HG03565 (cell line): ENCODE data around the gene ZFP69B.
A peak's percentile ranks its signal among the peaks of the same experiment; 100 is the strongest.

Source experiments
- ATAC-seq: cut with Tn5 transposase; IDR thresholded peaks from one replicate; pipeline ENCODE4 v1.9.1; 2021; ENCODE audit warnings: mild to moderate bottlenecking, moderate library complexity; ENCODE audit not compliant: unreplicated experiment

The ZFP69B gene

GRCh38 chr1:40449684-40450494, at the start of gene ZFP69B:
ZFP69B (plus strand) TSS chr1:40450476; CDS start chr1:40450962, 486 bp downstream.
- ATAC-seq = peak; percentile 73

- ATAC-seq = no peak
Measured at GRCh38 chr1:40401473-40402201, 48.6 kb upstream of the ZFP69B start.

- ATAC-seq = no peak
Measured at GRCh38 chr1:40404670-40405462, 45.4 kb upstream of the ZFP69B start.

- no peak for ATAC-seq
Measured at GRCh38 chr1:40405812-40406211, 44.5 kb upstream of the ZFP69B start.

- ATAC-seq = no peak
Measured at GRCh38 chr1:40407453-40407852, 42.8 kb upstream of the ZFP69B start.

GRCh38 chr1:40409467-40409866, 40.8 kb upstream of the ZFP69B start:
- no peak for ATAC-seq

GRCh38 chr1:40411294-40411693, 39.0 kb upstream of the ZFP69B start:
- no peak for ATAC-seq

- ATAC-seq = no peak
Measured at GRCh38 chr1:40411843-40412242, 38.4 kb upstream of the ZFP69B start.

- no peak for ATAC-seq
Measured at GRCh38 chr1:40413527-40414252, 36.6 kb upstream of the ZFP69B start.

- no peak for ATAC-seq
Measured at GRCh38 chr1:40414331-40414730, 35.9 kb upstream of the ZFP69B start.

GRCh38 chr1:40416709-40417108, 33.6 kb upstream of the ZFP69B start:
- ATAC-seq = no peak

- no peak for ATAC-seq
Measured at GRCh38 chr1:40421431-40422384, 28.6 kb upstream of the ZFP69B start.

- no peak for ATAC-seq
Measured at GRCh38 chr1:40422630-40423263, 27.5 kb upstream of the ZFP69B start.

- no peak for ATAC-seq
Measured at GRCh38 chr1:40423264-40423642, 27.0 kb upstream of the ZFP69B start.

- no peak for ATAC-seq
Measured at GRCh38 chr1:40423951-40424618, 26.2 kb upstream of the ZFP69B start.

- no peak for ATAC-seq
Measured at GRCh38 chr1:40425198-40425597, 25.1 kb upstream of the ZFP69B start.

GRCh38 chr1:40431385-40431784, 18.9 kb upstream of the ZFP69B start:
- ATAC-seq = no peak

- ATAC-seq = no peak
Measured at GRCh38 chr1:40432644-40433390, 17.5 kb upstream of the ZFP69B start.
